ENCODE measurements around the gene CKMT1A. TPM values are rescaled to one million over a fixed set of nuclear protein-coding genes. Genes with fewer than 3 reads are reported as not detected.
"Not testable (repeated sequence)": the region's sequence is repeated elsewhere in the genome, so short reads cannot be mapped to it uniquely, and the experiment has no call there.

The CKMT1A gene
- total and polyA plus RNA-seq, 8 donors: 0.93 to 6.7 (median 3.6) TPM

- no peaks in the 10 kb centered on the region for H3K36me3 ChIP-seq
- 72 to 87% methylated on average over 7 of the region's 7 CpGs for WGBS, 2 donors
- H3K4me3 ChIP-seq: no peak overlapping the region
- ATAC-seq (no peak), DNase-seq (no peak), FAIRE-seq (no peak)
- intact Hi-C loops (cut with DNase I): no loop called here
- TF ChIP-seq, protein P1, sequence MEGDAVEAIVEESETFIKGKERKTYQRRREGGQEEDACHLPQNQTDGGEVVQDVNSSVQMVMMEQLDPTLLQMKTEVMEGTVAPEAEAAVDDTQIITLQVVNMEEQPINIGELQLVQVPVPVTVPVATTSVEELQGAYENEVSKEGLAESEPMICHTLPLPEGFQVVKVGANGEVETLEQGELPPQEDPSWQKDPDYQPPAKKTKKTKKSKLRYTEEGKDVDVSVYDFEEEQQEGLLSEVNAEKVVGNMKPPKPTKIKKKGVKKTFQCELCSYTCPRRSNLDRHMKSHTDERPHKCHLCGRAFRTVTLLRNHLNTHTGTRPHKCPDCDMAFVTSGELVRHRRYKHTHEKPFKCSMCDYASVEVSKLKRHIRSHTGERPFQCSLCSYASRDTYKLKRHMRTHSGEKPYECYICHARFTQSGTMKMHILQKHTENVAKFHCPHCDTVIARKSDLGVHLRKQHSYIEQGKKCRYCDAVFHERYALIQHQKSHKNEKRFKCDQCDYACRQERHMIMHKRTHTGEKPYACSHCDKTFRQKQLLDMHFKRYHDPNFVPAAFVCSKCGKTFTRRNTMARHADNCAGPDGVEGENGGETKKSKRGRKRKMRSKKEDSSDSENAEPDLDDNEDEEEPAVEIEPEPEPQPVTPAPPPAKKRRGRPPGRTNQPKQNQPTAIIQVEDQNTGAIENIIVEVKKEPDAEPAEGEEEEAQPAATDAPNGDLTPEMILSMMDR (IDR thresholded peaks at IDR 0.05): no peak
- H3K9me3 ChIP-seq: no peaks in the 10 kb centered on the region
- no peaks in the 10 kb centered on the region for H3K27me3 ChIP-seq
- no peak overlapping the region for H3K27ac ChIP-seq
- no peaks in the 10 kb centered on the region for H3K4me1 ChIP-seq
These were observed 8.5 kb downstream of the CKMT1A start for GRCh38 chr15:43702174-43702573.

DNA sequence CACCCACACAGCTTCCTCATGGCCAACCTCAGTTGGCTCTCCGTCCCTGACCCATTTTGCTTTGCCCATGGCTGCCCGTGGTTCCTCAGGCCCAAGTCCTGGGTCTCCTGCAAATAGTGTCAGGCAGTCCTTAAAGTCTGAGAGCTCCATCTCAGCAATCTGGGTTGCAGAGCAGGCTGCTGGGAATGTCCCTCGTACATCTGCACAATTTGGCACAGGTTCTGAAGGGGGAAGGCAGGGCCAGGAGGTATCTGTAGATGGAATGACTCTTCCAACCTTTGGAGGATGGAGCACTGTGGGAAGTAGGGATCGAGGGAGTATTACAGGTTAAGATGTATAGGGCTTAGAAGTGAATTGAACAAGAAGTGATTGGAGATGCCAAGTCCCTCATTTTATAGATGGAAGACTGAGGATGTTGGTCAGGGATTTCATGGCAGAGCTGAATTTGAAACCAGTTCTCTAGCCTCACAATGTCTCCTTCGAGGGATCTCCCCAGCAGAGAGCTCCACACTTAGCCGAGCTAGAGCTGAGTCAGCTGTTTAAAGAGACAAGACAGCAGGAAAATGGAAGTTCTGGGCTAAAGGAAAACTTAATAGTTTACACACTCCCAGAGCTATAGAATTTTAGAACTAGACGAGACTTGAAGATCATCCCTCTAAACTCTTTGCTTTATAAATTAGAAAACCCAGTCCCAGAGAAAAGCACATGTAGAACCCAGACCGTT, 9.2 kb downstream of the CKMT1A start:
- H3K4me1 ChIP-seq: no peaks in the 10 kb centered on the region
- H3K27me3 ChIP-seq: no peaks in the 10 kb centered on the region
- H3K36me3 ChIP-seq: no peaks in the 10 kb centered on the region
- TF ChIP-seq, protein P1 (IDR thresholded peaks at IDR 0.05): no peak
- 48 to 67% methylated on average over 8 of the region's 8 CpGs for WGBS, 2 donors
- H3K4me3 ChIP-seq: no peak overlapping the region
- intact Hi-C loops (cut with DNase I): no loop called here
- H3K27ac ChIP-seq: no peak overlapping the region
- FAIRE-seq (no peak), ATAC-seq (no peak), DNase-seq (no peak)
- no peaks in the 10 kb centered on the region for H3K9me3 ChIP-seq

DNA sequence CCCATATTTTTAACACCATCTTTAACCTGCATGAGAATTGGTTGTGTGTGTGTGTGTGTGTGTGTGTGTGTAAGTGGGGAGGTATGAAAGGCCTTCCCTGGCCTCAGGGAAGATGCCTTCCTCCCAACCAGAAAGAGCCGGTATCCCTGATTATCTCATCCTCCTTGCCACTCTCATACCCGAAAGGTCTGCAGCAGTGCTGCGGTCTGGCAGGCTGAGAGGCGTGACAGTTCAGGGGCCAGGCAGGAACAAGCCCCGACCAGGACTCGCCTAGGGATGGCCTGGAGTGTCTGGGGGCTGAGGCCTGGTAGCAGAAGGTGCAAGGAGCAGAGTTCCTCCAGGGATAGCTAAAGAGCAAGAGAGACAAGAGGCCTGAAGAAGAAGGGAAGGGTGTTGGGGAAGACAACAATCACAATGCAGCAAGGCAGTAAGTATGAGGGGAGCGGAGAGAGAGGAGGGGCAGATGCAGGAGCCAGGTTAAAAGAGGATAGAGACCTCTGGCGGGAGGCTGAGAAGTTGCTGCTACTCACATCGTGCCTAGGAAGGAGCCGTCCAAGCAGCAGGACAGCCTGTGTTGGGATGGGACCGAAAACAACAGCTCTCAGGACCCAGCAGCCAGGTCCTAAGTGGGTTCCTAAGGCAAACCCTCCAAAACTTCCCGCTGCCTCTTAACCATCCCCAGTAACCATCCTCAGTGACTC, 16.9 kb downstream of the CKMT1A start:
- DNase-seq; H3K9me3 ChIP-seq; H3K4me1 ChIP-seq; H3K4me3 ChIP-seq; H3K27me3 ChIP-seq; H3K27ac ChIP-seq; ATAC-seq; H3K36me3 ChIP-seq; intact Hi-C loops (cut with DNase I); FAIRE-seq: not testable (repeated sequence)
- WGBS, 2 donors: 84 to 100% methylated on average over 1 of the region's 12 CpGs

DNA sequence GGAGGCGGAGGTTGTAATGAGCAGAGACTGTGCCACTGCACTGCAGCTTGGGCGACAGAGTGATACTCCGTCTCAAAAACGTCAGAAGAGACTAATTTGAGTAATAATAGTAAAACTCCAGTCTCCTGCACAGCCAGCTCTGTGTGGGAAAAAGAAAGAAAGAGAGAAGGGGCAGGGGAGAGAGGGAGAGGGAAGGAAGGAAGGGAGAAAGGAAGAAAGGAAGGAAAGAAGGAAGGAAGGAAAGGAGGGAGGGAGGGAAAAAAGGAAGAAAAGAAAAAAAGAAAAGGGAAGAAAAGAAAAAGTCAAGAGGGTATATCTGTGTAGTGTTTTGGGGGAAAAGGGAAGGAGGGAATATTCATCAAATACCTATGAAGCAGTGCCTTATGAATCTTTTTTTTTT, 29.5 kb downstream of the CKMT1A start:
- ATAC-seq (no peak), FAIRE-seq (no peak), DNase-seq (no peak)
- no peaks in the 10 kb centered on the region for H3K36me3 ChIP-seq
- no peaks in the 10 kb centered on the region for H3K9me3 ChIP-seq
- H3K27me3 ChIP-seq: no peaks in the 10 kb centered on the region
- intact Hi-C loops (cut with DNase I): no loop called here
- no peak overlapping the region for H3K4me3 ChIP-seq
- H3K4me1 ChIP-seq: no peaks in the 10 kb centered on the region
- WGBS, 2 donors: 75% methylated on average over 4 of the region's 4 CpGs
- TF ChIP-seq, protein P1 (IDR thresholded peaks at IDR 0.05): no peak
- no peak overlapping the region for H3K27ac ChIP-seq

GRCh38 chr15:43726306-43726705, 32.6 kb downstream of the CKMT1A start:
- H3K27ac ChIP-seq; DNase-seq; H3K4me1 ChIP-seq; intact Hi-C loops (cut with DNase I); H3K27me3 ChIP-seq; H3K36me3 ChIP-seq; ATAC-seq; FAIRE-seq; H3K4me3 ChIP-seq; H3K9me3 ChIP-seq: not testable (repeated sequence)
- 100% methylated on average over 1 of the region's 1 CpG for WGBS, 2 donors

- H3K4me1 ChIP-seq; intact Hi-C loops (cut with DNase I); ATAC-seq; H3K27me3 ChIP-seq; H3K36me3 ChIP-seq; DNase-seq; FAIRE-seq; H3K9me3 ChIP-seq; H3K27ac ChIP-seq; H3K4me3 ChIP-seq: not testable (repeated sequence)
- 74 to 77% methylated on average over 1 of the region's 1 CpG for WGBS, 2 donors
These were observed 34.5 kb downstream of the CKMT1A start for GRCh38 chr15:43728053-43728725.

All from pancreas (tissue), 10 donors.